ENCODE measurements around the gene AHNAK.

The AHNAK gene

GRCh38 chr11:62487136-62487535 lies 59.5 kb downstream of the AHNAK start:
- Histone ChIP-seq H3K4me3 (IDR thresholded peaks at IDR 0.05; ENCODE audit: insufficient read depth, low read depth, low read length) (no peak overlapping the region), H3K79me2 (ENCODE audit: insufficient read depth, low read depth) (no peaks in the 10 kb centered on the region), H3K27me3 (ENCODE audit: insufficient read depth, low read depth) (no peaks in the 10 kb centered on the region), H3K9ac (no peak overlapping the region), H2AFZ (ENCODE audit: low read depth) (no peak overlapping the region), H3K27ac (no peak overlapping the region), H3K4me2 (no peak overlapping the region), H3K4me1 (ENCODE audit: low read depth, poor library complexity, severe bottlenecking) (no peaks in the 10 kb centered on the region), H3K36me3 (ENCODE audit: insufficient read depth) (no peaks in the 10 kb centered on the region), H4K20me1 (ENCODE audit: insufficient read depth) (no peaks in the 10 kb centered on the region)
- no peak for TF ChIP-seq CTCF (conservative IDR thresholded peaks at IDR 0.05; ENCODE audit: low read depth, low read length)

- TF ChIP-seq CTCF (conservative IDR thresholded peaks at IDR 0.05; ENCODE audit: low read depth, low read length) = no peak
- Histone ChIP-seq H3K4me3 (IDR thresholded peaks at IDR 0.05; ENCODE audit: insufficient read depth, low read depth, low read length) (no peak overlapping the region), H3K79me2 (ENCODE audit: insufficient read depth, low read depth) (no peaks in the 10 kb centered on the region), H4K20me1 (ENCODE audit: insufficient read depth) (no peaks in the 10 kb centered on the region), H3K4me2 (no peak overlapping the region), H3K36me3 (ENCODE audit: insufficient read depth) (no peaks in the 10 kb centered on the region), H3K4me1 (ENCODE audit: low read depth, poor library complexity, severe bottlenecking) (no peaks in the 10 kb centered on the region), H3K27ac (no peak overlapping the region), H2AFZ (ENCODE audit: low read depth) (no peak overlapping the region), H3K27me3 (ENCODE audit: insufficient read depth, low read depth) (no peaks in the 10 kb centered on the region), H3K9ac (no peak overlapping the region)
Observed at GRCh38 chr11:62484352-62484751, 62.3 kb downstream of the AHNAK start.

GRCh38 chr11:62482753-62483152 lies 63.9 kb downstream of the AHNAK start:
- Histone ChIP-seq H3K4me3 (IDR thresholded peaks at IDR 0.05; ENCODE audit: insufficient read depth, low read depth, low read length) (no peak overlapping the region), H4K20me1 (ENCODE audit: insufficient read depth) (no peaks in the 10 kb centered on the region)

GRCh38 chr11:62479631-62480201 lies 66.9 kb downstream of the AHNAK start:
- H3K4me1 ChIP-seq (ENCODE audit: low read depth, poor library complexity, severe bottlenecking) = no peaks in the 10 kb centered on the region
- no peak overlapping the region for H2AFZ ChIP-seq (ENCODE audit: low read depth)
- H3K36me3 ChIP-seq (ENCODE audit: insufficient read depth) = no peaks in the 10 kb centered on the region
- TF ChIP-seq CTCF (conservative IDR thresholded peaks at IDR 0.05; ENCODE audit: low read depth, low read length) = no peak
- no peak overlapping the region for H3K4me3 ChIP-seq (IDR thresholded peaks at IDR 0.05; ENCODE audit: insufficient read depth, low read depth, low read length)
- H3K27me3 ChIP-seq (ENCODE audit: insufficient read depth, low read depth) = no peaks in the 10 kb centered on the region
- no peaks in the 10 kb centered on the region for H4K20me1 ChIP-seq (ENCODE audit: insufficient read depth)
- H3K4me2 ChIP-seq = no peak overlapping the region
- no peak overlapping the region for H3K9ac ChIP-seq
- no peak overlapping the region for H3K27ac ChIP-seq
- H3K79me2 ChIP-seq (ENCODE audit: insufficient read depth, low read depth) = no peaks in the 10 kb centered on the region

More at GRCh38 chr11:62482753-62483152, 63.9 kb downstream of the AHNAK start:
- H3K27me3 ChIP-seq (ENCODE audit: insufficient read depth, low read depth) = no peaks in the 10 kb centered on the region
- H3K27ac ChIP-seq = no peak overlapping the region
- no peak overlapping the region for H3K4me2 ChIP-seq
- H3K79me2 ChIP-seq (ENCODE audit: insufficient read depth, low read depth) = no peaks in the 10 kb centered on the region
- H3K36me3 ChIP-seq (ENCODE audit: insufficient read depth) = no peaks in the 10 kb centered on the region
- TF ChIP-seq CTCF (conservative IDR thresholded peaks at IDR 0.05; ENCODE audit: low read depth, low read length) = no peak
- no peak overlapping the region for H2AFZ ChIP-seq (ENCODE audit: low read depth)
- no peak overlapping the region for H3K9ac ChIP-seq
- H3K4me1 ChIP-seq (ENCODE audit: low read depth, poor library complexity, severe bottlenecking) = no peaks in the 10 kb centered on the region
